Smooth muscle cell (in vitro differentiated cells): ENCODE data around the gene FAM83F. TPM values are rescaled to one million over a fixed set of nuclear protein-coding genes. Genes with fewer than 3 reads are reported as not detected.

Experiments used
- DNase-seq: peaks from one replicate; lab custom pipeline; 2025; ENCODE audit not compliant: unreplicated experiment; lab: John Stamatoyannopoulos, UW
- H2AFZ ChIP-seq: fragments of 200-600 bp; sonication (generic); 2 replicates; pipeline ENCODE4 v1.6.0; 2016; ENCODE audit warnings: antibody characterized with exemption, low read depth, mild to moderate bottlenecking
- H3F3A ChIP-seq: fragments of 200-600 bp; sonication (generic); 2 replicates; pipeline ENCODE4 v1.6.0; 2017; ENCODE audit warnings: antibody characterized with exemption, low read depth
- H3K27ac ChIP-seq: fragments of 200-600 bp; sonication (generic); 2 replicates; pipeline ENCODE4 v1.5.1; 2016; ENCODE audit warnings: low read depth, mild to moderate bottlenecking
- H3K27me3 ChIP-seq: fragments of 200-600 bp; sonication (generic); 2 replicates; pipeline ENCODE4 v1.6.1; 2016; ENCODE audit warnings: low read depth, mild to moderate bottlenecking
- H3K36me3 ChIP-seq: fragments of 200-600 bp; sonication (generic); 2 replicates; pipeline ENCODE4 v1.5.1; 2016; ENCODE audit warnings: low read depth
- H3K4me1 ChIP-seq: fragments of 200-600 bp; sonication (generic); 2 replicates; pipeline ENCODE4 v1.5.1; 2016; ENCODE audit warnings: low read depth
- H3K4me2 ChIP-seq: fragments of 200-600 bp; sonication (generic); 2 replicates; pipeline ENCODE4 v1.6.0; 2016; ENCODE audit warnings: mild to moderate bottlenecking
- H3K4me3 ChIP-seq: fragments of 200-600 bp; sonication (generic); 2 replicates; pipeline ENCODE4 v1.5.1; 2016; ENCODE audit warnings: mild to moderate bottlenecking
- H3K79me2 ChIP-seq: fragments of 200-600 bp; sonication (generic); 2 replicates; pipeline ENCODE4 v1.6.0; 2016; ENCODE audit warnings: low read depth, mild to moderate bottlenecking
- H3K9ac ChIP-seq: fragments of 200-600 bp; sonication (generic); 2 replicates; pipeline ENCODE4 v1.6.0; 2016; ENCODE audit warnings: low read depth
- H3K9me3 ChIP-seq: fragments of 200-600 bp; sonication (generic); replicated peaks from 2 replicates; pipeline ENCODE4 v1.5.1; 2016; ENCODE audit warnings: low read depth
- H4K20me1 ChIP-seq: fragments of 200-600 bp; sonication (generic); 2 replicates; pipeline ENCODE4 v1.6.0; 2016; ENCODE audit warnings: low read depth
- CTCF ChIP-seq: fragments of 200-600 bp; sonication (generic); IDR thresholded peaks from 2 replicates; pipeline ENCODE4 v1.5.1; 2017; ENCODE audit warnings: borderline replicate concordance, mild to moderate bottlenecking, antibody characterized with exemption; ENCODE audit not compliant: insufficient read depth, poor library complexity, severe bottlenecking
- WGBS: methylation state at CpG from one replicate; pipeline ENCODE4 v1.1.7; 2016; ENCODE audit warnings: low lambda C conversion rate; 5-methylcytosine and 5-hydroxymethylcytosine counted together
- polyA plus RNA-seq: library from polyadenylated mRNA; unstranded; fragments of >200 nt; fragmentation: Nextera tagmentation; extraction: Ambion mirVana; gene quantifications from 2 replicates; pipeline ENCODE4 v1.2.1, GENCODE V29; 2016
- total RNA-seq: library from RNA; depleted of rRNA; stranded (reverse); fragments of >200 nt; gene quantifications from 2 replicates; pipeline ENCODE4 v1.2.3, GENCODE V29; 2014

The FAM83F gene
- total RNA-seq (1.4 and 2.2 TPM in 2 replicates), polyA plus RNA-seq (1.6 and 4.6 TPM in 2 replicates)

- H3K27me3 ChIP-seq, result peaks cover 43% of the 10 kb centered on the region
- no peak within 1 kb of the TSS for H3K27ac ChIP-seq
- H3K79me2 ChIP-seq, result no peaks in the 10 kb centered on the region
- peak within 1 kb of the TSS; percentile 59 for H2AFZ ChIP-seq
- no peak within 1 kb of the TSS for H3K9ac ChIP-seq
- no peaks in the 10 kb centered on the region for H3K9me3 ChIP-seq
- no peaks in the 10 kb centered on the region for H4K20me1 ChIP-seq
- peak within 1 kb of the TSS; percentile 48 for H3K4me3 ChIP-seq
- 10% methylated on average over 63 of the region's 115 CpGs for WGBS
- H3F3A ChIP-seq, result peaks cover 9% of the 10 kb centered on the region
- H3K4me2 ChIP-seq, result peak within 1 kb of the TSS; percentile 81
- H3K4me1 ChIP-seq, result peaks cover 35% of the 10 kb centered on the region
- H3K36me3 ChIP-seq, result no peaks in the 10 kb centered on the region
- TF ChIP-seq CTCF, result no peak
- DNase-seq, result no peak
Measured at GRCh38 chr22:39994566-39995392, at the start of gene FAM83F. Gene FAM83F (plus strand): TSS chr22:39994954. CDS start chr22:39995043, 89 bp downstream.

GRCh38 chr22:39946126-39946502 lies 48.6 kb upstream of the FAM83F start:
- Histone ChIP-seq H2AFZ (no peak overlapping the region), H3K36me3 (no peaks in the 10 kb centered on the region), H3K79me2 (no peaks in the 10 kb centered on the region), H3K4me2 (peak overlapping the region; percentile 6), H3K9me3 (no peaks in the 10 kb centered on the region), H3K27ac (no peak overlapping the region), H4K20me1 (no peaks in the 10 kb centered on the region), H3K27me3 (no peaks in the 10 kb centered on the region), H3F3A (no peaks in the 10 kb centered on the region), H3K4me1 (peaks cover 6% of the 10 kb centered on the region), H3K9ac (no peak overlapping the region), H3K4me3 (no peak overlapping the region)
- 88% methylated on average over 4 of the region's 4 CpGs for WGBS
- no peak for DNase-seq
- TF ChIP-seq CTCF, result no peak

GRCh38 chr22:39946503-39947219 lies 48.1 kb upstream of the FAM83F start:
- Histone ChIP-seq H3K27ac (no peak overlapping the region), H4K20me1 (no peaks in the 10 kb centered on the region), H3K9ac (no peak overlapping the region), H3F3A (no peaks in the 10 kb centered on the region), H3K36me3 (no peaks in the 10 kb centered on the region), H3K9me3 (no peaks in the 10 kb centered on the region), H3K4me3 (no peak overlapping the region), H3K27me3 (no peaks in the 10 kb centered on the region), H3K4me2 (peak overlapping the region; percentile 6), H3K79me2 (no peaks in the 10 kb centered on the region), H2AFZ (peak overlapping the region; percentile 48), H3K4me1 (peaks cover 6% of the 10 kb centered on the region)
- no peak for DNase-seq
- 24% methylated on average over 8 of the region's 8 CpGs for WGBS
- no peak for TF ChIP-seq CTCF
